SW480 (cell line): Measurements from ENCODE around the gene ERCC6L2.

Experiments
- DNase-seq: peaks from one replicate; pipeline ENCODE4 v3.0.0-alpha.2; 2016; ENCODE audit warnings: low spot score

The ERCC6L2 gene

DNA sequence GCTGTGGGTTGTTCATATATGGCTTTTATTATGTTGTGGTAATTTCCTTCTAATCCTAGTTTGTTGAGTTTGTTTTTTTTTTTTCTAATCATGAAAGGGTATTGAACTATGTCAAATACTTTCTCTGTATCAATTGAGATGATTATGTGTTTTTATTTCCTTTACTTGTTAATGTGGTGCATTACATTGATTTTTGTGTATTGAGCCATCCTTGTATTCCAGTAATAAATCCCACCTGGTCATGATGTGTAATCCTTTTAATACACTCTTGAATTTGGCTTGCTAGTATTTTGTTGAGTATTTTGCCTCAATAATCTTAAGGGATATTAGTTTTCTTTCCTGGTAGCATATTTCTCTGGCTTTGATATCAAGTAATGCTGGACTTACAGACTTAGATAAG, 13.1 kb upstream of the ERCC6L2 start:
- no peak for DNase-seq

DNA sequence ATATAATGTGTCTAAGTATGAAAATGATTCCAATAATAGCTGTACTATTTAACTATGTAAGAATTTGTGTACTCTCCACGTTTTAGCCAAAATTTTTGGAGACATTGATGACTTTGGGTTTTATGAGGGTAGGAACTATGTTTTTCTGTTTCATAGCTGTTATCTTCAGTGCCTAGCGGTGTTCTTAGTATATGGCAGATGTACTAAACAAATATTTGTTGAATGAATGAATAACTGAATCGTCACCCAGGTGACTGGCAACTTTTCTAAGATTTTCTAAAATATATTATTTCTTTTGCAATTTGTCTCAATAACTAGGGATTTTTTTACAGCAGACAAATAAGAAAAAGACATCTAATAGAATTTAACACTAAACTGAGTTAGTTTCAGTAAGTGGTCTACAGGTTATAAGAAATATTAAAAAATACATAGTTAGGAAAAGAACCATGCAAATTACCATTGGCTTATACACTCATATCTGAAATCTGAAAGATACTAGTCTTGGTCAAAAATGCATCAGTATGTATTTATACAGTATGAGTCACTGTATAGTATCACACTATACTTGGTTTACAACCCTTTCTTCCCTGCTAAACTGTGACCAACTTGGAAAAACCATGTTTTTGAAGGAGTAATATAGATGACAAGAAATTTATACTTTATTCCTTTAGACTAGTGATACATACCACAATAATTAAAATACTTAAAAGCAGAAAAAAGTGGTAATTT, 10.5 kb upstream of the ERCC6L2 start:
- no peak for DNase-seq

DNA sequence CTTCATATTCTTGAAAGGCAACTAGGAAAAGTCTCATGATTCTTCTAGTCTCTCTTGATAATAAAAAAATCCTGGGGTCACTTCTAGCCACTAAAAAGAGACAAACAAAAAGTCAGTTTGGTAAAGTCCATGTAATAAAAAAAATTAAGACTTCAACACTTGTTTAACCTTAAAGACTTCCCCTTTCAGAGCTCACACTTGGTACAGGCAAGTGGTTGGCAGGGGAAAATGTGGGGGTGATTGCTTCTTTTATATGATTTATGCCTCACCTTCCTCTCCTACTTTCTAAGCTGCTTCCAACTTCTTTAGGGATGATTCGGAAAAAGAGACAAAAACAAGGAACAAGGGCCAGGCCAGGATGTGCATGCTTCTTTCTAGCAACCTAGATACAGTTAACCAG, 5.1 kb upstream of the ERCC6L2 start:
- DNase-seq, result no peak

DNA sequence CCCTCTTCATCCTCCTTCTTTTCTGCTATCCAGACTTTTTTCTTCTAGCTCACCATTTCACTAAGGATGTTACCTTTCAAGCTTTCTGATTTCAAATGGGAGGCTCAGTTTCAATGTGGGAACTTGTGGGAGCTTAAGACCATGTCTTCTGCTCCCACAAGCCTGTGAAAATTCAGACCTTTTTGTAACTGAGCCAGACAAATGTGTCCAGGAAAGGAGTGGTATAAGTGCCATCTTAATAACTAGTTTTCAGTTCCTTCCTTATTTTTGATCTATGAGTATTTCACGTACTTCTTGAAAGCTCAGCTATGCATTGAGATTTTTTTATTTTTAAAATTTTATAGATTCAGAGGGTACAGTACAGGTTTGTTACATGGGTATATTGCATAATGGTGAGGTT, 4.6 kb upstream of the ERCC6L2 start:
- DNase-seq, result no peak

DNA sequence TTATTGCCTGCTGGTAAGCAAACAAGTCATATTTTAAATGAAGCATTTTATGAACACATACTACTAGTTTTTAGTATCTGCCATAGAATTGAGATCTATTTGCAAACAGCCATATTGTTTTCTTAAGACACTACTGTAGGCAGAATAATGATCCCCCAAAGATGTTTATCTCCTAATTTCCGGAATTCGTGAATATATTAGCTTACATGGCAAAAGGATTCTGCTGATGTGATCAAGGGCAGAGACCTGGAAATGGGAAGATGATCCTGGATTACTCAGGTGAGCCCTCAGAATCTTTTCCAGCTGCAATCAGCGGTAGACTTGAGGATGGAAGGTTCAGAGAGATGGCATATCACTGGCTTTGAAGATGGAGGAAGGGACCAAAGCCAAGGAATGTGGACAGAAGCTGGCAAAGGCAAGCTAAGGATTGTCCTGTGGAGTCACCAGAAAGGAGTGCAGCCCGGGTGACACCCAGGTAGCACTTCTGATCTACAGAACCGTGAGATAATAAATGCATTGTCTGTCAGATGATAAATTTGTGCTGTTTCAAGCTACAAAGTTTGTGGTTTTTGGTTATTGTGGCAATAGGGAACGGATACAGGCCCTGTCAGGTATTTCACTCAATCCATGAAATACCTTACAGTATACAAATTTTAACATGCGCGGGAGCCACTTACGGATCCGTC, 1.0 kb upstream of the ERCC6L2 start:
- no peak for DNase-seq

DNA sequence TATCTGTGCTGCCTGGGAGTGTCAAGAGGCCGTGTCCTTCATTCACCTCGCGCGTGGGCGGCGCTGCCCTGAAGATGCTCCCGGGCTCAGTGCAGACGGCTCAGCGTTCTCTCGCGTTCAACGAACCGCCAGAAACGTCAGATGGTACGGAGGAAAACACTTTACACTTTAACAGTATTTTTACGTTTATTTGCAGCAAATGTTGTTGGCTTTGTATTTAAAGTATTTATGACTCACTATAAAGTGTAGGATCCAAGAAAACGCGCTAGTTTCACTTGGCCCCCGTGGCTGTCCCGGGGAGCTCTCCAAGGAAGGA, 544 bp upstream of the ERCC6L2 start:
- DNase-seq, result peak; percentile 73

DNA sequence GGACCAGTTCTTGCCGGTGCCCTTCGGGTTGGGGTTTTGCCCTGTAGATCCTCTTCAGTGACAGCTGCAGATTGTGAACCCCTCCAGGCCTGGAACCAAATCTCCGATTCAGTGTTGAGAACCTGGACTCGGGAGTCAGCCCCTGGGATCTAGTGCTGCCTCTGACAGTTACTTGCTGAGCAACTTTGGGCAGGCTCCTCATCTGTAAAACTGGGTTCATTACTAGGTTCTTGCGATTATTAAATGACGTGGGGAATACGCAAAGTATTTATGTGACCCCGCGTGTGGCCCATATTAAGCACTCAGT, 600 bp downstream of the ERCC6L2 start:
- no peak for DNase-seq

DNA sequence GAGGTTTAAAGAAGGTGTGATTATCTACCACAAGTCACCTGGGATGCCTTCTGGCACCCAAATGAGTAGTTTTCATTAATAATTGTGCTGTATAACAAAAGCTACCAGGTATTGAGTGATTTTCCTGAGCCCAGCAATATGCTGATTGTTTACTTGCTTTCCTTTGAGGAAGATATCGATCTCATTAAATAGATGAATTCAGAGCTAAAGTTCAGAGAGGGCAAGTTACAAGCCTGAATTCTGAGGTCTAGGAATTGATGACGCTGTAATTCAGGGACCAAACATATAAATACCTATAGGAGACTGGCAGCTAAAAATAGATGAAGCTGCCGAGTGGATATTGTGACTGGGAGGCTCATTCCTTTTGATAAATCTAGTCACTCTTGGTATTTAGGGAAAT, 1.1 kb downstream of the ERCC6L2 start:
- DNase-seq, result peak; percentile 36

DNA sequence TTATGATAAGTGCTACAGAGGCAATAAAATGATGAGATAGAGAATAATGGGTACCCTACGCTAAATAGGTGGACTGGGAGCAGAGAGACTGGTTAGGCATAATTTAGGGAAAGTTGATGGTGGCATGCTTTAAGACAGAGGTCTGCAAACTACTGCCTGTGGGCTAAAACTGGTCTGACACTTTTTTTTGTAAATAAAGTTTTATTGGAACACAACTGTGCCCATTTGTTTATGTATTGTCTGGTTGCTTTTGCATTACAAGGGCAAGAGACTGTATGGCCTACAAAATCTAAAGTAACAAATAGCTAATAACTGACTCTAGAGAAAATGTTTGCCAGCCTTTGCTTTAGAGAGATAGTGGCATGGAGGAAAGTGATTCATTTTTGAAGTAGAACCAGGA, 2.5 kb downstream of the ERCC6L2 start:
- DNase-seq, result no peak

DNA sequence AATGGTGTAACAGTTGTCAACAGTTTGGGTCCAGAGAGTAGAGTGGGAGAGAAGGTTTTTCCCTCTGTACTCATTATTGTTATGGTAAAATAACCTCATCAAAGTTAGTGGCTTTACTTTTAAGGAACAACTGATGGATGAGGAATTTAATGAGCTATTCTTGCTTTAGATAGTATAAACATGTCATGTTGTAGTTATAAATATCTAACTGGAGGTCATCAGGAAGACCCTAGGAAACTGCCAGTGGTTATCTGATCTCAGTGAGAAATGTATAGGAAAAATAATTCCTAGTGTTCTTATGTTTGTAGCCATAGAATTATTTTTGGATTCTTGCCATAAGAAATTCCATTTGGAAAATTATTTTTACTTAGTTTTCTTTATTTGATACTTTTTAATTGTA, 4.1 kb downstream of the ERCC6L2 start:
- DNase-seq, result no peak

DNA sequence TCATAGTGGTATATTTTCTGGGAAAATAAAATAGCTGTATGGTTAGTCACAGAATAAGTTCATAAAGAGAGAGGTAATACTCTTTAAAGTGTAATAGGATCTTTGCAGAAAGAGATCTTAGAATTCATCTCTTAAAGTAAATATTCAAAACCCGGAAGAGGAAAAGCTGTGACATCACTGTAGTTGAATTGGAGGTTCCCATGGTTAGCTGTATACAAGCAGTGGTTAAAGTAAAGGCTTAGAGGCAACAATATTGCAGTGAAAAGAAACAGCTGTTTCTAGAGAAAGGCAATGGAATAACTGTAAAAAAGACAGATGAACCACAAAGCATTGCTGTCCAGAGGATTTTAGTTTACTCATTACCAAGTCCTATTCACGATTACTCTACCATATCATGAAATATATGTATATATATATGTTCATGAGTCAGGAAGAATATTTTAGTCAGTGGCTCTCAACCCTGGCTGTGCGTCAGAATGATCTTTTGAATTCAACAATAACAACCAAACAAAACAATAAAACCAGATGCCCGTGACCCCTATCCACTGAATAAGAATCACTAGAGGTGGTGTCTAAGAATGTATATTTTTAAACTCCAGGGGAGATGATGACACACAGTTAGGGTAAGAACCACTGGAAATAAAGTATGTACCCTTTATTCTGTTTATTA, 4.7 kb downstream of the ERCC6L2 start:
- no peak for DNase-seq

DNA sequence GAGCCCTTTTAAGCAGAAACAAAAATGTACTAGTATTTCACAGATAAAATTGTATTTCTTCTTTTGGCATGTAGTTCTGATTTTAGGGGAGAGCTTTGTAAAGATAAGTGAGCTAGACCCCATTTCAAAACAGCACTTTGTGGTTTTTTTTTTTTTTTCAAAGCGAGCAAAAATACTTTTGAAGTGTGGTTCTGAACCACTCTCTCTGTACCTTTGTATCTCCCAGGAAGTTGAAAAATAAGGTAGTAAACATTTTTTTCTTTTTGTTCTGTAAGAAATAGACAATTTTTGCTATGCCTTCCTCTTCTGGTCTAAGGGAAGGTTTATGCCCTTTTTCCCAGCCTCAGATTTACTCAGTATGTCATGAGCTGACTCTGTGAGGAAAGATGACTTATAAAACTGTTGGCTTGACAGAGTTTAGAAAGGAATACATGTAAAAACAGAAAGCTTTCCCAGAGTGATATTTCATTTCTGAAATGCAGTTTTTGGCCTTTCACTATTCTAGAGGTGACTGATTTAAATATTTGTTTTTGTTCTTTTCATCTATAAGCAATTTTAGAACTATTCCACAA, 12.5 kb downstream of the ERCC6L2 start:
- no peak for DNase-seq

DNA sequence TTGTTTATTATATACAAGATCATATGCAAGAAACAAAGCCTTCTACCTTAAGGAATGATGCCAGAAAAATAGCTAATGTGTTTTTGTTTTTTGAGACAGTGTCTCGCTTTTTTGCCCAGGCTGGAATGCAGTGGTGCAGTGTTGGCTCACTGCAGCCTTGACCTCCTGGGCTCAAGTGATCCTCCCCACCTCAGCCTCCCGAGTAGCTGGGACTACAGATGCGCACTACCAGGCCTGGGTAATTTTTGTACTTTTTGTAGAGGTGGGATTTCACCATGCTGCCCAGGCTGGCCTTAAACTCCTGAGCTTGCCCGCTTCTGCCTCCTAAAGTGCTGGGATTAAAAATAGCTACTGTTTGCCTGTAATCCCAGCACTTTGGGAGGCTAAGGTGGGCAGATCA, 15.1 kb downstream of the ERCC6L2 start:
- DNase-seq, result no peak

DNA sequence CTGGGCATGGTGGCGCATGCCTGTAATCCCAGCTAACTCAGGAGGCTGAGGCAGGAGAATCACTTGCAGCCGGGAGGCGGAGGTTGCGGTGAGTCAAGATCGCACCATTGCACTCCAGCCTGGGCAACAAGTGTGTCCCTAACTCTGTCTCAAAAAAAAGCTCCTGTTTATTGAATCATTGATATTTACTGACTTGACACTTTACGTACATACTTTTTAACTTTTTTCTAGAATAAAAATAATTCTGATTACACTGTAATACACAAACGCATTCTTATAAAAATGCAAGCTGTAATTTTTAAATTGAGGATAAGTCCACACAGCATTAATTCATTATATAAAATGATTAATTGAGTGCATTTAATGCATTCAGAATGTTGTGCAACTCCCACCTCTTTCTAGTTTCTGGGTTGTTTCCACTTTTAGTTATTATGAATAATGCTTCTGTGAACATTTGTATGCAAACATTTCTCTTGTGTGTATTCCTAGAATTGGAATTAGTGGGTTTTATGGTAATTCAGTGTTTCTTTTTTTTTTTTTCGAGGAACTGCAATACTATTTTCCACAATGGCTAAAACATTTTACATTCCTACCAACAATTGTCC, 15.7 kb downstream of the ERCC6L2 start:
- DNase-seq, result no peak

DNA sequence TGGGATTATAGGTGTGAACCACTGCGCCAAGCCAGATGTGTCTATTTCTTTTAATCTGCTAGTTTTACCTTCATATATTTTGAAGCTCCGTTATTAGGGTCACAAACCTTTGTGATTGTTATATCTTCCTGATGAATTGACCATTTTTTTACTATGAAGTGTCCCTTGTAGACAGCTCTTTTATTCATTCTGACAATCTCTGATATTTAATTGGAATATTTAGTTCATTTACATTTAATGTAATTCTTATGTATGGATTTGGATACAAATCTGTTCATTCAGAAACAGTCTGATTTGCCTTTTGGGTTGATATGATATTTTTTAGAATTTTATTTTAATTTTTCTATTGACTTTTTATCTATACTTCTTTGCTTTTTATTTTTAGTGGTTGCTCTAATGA, 17.2 kb downstream of the ERCC6L2 start:
- no peak for DNase-seq

DNA sequence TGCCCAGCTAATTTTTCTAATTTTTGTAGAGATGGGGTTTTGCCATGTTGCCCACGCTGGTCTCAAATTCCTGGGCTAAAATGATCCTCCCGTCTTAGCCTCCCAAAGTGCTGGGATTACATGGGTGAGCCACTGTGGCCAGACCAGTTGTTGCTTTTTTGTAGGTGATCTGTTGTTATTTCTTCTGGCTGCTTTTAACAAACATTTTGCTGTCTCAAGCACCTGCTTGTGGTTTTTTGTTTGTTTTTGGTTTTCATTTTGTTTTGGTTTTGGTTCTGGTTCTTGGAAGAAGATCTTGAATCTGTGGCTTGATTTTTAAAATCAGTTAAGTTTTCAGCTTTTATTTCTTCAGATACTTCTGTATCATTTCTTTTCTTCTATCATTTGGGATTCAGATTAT, 21.1 kb downstream of the ERCC6L2 start:
- DNase-seq, result no peak

DNA sequence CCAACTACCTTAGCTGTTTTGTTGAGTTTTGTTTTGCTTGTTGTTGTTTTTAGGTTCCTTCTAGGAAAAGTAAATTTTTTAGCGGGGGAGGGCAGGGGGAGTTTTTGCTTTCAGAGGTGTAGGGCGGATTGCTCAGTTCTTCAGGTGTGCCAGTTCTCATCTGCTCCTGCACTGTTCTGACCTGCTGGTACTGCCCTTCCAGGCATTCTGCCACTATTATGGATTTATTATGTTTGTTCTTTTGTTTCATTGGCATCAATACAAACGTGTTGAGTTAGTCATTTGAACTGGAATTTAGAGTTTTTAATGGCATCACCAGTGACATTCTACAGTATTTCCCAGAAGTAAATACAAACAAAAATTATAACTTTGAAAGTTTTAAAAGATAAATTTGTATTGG, 26.0 kb downstream of the ERCC6L2 start:
- no peak for DNase-seq

DNA sequence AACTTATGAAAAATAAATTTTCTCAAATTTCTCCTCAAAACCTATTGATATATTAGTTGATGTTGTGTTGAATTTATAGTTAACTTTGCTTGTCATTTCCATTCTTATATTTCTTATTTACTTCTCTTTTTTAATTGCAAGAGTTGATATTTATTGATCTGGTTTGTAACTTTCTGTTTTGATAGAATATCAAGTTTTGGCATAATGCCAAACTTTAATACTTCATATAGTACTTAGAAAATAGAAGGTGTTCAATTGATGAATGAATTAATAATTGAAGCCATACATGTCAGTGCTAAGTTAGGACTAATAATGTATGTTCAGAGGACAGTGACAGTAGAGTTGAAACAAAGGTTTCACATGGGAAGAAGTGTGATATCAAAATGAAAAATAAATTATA, 27.9 kb downstream of the ERCC6L2 start:
- DNase-seq, result no peak

DNA sequence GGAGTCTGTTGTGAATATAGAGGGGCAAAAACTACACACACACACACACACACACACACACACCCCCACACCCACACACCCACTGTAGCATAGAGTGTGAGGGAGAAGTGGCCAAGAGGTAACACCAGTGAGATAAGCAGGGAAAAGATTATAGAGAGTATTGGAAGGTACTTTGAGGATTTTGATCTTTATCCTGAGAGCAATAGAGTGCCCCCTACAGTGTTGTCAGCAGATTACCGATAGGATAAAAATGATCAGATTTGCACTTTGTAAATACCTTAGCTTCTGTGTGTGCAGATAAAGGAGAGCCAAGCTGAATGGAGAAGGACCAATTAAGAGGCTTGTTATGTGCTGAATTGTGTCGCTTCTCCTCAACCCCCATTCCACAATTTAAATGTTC, 32.3 kb downstream of the ERCC6L2 start:
- DNase-seq, result no peak

DNA sequence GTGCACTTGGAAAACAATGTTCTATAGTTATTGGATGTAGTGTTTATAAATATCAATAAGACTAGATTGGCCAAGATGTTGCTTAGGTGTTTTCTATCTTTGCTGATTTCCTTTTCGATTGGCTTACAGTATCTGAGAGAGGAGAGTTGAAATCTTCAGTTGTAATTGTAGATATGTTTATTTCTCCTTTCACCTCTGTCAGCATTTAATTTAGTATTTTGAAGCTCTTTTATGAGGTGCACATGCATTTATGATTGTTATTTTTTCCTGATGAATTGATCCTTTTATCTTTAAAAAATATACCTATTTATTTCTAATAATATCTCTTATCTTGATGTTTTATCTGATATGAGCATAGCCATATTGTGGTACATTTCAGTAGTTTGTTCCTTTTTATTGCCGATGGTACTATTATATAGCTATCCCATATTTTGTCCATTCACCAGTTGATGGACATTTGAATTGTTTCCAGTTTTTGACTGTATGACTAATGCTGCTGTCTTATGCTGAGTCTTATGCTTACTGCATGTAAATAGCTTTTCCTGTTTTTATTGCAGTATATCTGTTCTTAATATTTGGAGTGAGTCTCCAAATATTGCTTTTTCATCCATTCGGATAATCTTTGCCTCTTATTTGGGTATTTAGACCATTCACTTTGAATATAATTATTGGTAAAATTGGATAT, 34.7 kb downstream of the ERCC6L2 start:
- no peak for DNase-seq

DNA sequence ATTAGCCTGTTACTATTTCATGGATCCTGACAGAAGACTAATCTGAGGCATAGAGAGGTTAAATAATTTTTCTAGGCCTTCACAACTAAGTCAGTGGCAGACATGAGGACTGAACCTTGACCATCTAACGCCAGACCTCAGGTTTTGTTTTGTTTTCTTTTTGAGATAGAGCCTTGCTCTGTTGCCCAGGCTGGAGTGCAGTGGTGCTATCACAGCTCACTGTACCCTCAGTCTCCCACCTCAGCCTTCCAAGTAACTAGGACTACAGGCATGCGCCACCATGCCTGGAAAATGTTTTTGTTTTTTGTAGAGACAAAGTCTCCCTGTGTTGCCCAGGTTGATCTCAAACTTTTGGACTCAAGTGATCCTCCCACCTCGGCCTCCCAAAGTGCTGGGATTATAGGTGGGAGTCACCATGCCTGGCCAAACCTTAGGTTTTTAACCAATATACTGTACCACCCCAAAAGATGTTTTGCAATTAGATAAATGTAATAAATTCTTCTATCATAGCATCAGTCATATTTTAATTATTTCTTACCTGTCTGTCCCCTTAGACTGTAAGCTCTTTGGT, 35.4 kb downstream of the ERCC6L2 start:
- DNase-seq, result no peak

DNA sequence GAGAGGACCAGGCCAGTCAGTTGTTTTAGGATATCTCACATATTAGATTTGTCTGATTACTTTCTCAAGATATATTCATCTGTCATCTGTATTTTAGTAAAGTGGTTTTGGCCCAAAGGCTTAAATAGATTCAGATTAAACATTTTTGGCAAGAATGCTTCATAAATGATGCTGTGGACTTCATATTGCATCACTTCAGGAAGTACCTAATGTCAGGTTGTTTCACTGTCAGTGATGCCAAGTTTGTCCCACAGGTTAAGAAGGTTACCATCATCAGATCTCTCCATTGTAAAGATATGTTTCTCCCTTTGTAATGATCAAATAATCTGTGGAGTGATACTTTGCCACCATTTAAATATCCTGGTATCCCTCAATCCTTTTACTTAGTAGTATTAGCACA, 37.3 kb downstream of the ERCC6L2 start:
- no peak for DNase-seq
